GM21825 (cell line): ENCODE measurements around the gene ZRANB3.

ENCODE experiments used
- ATAC-seq: cut with Tn5 transposase; IDR thresholded peaks from one replicate; pipeline ENCODE4 v1.9.1; 2021; ENCODE audit warnings: mild to moderate bottlenecking, moderate library complexity; ENCODE audit not compliant: unreplicated experiment

ZRANB3 gene

DNA sequence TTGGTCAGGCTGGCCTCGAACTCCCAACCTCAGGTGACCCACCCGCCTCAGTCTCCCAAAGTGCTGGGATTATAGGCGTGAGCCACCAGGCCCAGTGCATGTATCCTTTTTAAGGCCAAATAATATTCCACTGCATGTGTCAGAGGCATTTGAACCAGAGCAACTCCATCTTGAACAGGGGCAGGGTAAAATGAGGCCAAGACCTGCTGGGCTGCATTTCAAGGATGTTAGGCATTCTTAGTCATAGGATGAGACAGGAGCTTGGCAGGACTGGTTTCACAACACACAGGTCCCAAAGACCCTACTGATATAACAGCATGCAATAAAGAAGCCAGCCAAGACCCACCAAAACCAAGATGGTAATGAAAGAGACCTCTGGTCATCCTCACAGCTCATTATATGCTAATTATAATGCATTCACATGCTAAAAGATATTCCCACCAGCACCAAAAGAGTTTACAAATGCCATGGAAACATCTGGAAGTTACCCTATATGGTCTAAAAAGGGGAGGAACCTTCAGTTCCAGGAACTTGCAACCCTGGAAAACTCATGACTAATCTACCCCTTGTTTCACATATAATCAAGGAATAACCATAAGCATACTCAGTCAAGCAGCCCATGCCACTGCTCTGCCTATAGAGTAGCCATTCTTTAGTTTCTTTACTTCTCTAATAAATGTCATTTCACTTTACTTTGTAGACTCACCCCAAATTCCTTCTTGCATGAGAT, 274.3 kb downstream of the ZRANB3 start:
- ATAC-seq: no peak

DNA sequence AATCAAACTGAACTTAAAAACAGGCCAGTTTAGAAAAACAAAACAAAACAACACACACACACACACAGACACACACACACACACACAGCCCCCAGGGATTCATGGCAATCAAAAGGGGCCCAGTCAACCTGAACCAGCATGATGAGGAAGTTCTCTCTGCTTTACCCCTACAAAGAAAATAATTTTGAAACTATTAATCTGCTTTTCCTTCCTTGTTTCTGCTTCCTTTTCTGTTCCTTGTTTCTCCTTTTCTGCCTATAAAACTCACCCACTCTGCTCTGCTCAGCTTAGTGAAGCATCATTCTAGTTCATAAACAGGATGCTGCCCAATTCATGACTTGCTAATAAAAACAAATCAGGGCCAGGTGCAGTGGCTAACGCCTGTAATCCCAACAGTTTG, 275.8 kb downstream of the ZRANB3 start:
- ATAC-seq: no peak

DNA sequence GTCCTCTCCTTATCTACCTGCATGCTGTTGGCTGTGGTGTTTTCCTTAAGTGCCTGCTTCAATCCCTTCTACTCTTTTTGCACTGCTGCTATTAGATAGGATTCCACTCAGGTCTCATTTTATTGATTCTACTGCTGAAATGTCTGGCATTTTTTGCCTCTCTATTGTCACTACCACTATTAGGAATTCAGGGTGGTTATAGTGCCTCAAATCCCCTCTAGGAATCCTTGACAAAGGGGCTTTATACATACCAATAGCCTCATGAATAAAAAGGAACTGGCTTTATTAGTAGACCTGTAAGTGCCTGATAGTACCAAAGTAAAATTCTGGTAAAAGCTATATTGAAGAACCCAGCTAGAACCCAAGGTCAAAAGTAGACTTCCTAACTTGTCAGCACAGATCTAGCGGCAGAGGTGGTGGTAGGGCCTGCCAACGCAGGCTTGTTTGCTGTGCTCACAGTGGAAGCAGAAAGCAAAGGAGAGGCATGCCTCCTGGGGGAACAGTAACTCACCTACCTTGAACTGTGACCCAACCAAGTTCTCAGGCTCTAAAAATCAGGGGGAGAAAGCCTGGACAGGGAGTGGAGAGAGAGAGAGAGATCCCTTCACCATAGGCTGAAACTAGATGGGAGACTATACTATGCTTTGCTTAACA, 278.1 kb downstream of the ZRANB3 start:
- no peak for ATAC-seq

DNA sequence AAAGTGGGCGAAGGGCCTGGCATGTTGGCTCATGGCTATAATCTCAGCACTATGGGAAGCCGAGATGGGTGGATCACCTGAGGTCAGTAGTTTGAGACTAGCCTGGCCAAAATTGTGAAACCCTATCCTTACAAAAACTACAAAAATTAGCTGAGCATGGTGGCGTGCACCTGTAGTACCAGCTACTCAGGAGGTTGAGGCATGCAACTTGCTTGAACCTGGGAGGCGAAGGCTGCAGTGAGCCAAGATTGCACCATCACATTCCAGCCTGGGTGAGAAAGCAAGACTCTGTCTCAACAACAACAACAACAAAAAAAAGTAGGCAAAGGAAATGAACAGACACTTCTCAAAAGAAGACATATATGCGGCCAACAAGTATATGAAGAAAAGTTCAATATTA, 282.4 kb downstream of the ZRANB3 start:
- no peak for ATAC-seq

DNA sequence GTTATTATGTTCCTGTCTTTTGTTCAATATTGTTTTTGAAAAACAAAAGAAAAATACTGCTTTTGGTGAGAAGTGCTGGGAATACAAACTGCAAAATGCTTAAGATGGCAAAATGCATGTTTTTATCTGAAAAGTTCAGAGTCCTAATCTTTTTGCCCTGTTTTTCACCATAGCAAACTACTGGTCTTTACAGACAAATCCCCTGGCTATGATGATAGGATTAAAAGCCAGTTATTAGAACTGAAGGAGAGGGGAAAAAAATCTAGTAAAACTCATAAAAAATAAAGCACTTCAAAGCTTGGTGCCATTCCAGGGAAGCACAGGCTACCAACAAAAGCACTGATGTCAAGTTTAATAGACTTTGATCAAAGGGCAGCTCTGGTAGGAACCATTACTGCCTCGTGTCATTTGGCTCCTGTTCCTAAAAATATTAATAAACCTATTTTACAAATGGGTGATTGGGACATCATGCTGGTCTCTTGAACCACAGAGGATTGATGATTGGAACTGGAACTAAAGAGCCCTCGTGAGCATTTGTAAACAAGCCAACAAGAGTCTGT, 284.2 kb downstream of the ZRANB3 start:
- ATAC-seq: no peak

DNA sequence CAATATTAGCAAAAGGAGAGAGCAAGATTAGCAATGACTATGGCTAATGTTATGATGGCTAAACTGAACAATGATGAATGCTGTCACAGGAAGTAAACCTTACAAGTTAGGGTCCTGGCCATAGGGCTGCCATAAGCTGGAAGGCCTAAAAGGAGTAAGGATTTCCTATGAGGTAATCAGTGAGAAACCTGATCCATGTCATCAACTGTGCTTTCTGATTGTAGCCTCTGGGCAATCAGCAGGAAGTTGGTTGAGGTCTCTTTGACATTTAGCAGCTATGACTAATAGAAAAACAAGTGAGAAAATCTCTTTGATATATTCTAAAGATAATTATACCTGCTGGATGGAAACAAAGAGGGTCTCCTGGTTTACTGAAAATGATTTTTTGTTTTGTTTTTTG, 285.9 kb downstream of the ZRANB3 start:
- no peak for ATAC-seq

DNA sequence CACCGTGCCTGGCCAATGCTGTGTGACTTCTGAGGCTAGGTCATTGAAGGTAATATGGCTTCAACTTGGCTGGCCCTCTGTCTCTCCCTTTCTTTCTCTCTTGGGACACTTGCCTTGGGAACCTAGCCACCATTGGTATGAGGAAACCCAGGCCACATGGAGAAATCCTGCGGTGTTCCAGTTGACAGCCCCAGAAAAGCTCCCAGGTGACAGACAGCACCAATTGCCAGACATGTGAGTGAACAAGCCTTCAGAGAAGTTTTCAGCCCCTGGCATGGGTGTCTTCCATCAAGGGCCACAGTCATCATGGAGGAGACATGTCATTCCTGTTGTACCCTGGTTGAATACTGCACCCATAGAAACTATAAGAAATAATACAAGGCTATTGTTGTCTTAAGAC, 292.4 kb downstream of the ZRANB3 start:
- no peak for ATAC-seq

DNA sequence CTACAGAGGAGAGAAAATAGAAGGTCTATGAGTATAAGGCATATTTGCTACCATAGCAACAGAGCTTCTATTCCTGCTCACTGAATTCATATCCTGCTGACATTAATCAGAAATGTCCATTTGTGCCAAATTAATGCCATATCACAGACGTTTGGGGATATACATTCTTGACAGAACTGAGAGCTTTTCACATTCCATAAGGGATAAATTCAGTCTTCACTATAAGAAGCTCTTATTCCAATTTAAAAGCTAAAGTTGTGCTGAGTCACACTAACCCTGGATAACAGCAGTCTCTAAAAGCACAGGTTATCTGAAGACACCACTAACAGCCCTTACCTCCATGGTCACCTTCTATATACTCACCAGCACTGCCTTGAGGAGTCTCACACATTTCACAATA, 300.9 kb downstream of the ZRANB3 start:
- ATAC-seq: no peak

DNA sequence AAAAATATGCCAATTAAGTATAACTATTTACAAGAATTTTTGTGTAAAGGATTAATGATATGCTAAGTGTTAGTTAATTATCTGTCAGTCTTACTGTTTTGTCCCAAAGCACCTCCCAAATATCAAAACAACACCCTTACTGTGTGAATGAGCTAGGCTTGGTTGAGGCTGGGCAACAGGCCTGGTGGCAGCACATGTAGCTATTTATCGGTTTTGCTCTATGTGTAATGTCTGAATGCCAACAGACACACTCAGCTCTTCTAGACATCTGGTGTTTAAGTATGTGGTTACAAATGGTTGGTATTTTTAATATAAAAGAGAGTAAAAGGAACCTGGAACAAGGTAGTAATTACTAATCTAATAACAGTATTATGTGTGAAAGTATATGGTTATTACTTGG, 303.6 kb downstream of the ZRANB3 start:
- ATAC-seq: no peak

DNA sequence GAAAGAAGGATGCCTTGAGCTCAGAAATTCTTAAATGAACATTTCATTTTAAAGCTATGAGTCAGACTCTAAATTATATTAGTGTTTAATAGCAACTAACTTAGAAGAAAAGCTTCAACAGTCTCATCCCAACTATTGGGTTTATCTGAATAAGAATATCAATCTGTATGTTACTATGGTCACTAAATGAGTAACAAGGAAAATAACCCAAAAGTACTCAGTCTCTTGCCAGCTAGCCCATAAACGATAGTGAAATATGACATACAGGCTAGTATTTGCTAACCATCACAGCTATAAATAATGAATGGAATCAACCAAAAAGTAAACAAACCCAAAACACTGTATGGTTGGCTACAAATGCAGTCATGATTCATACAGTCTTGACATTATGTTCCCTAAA, 304.1 kb downstream of the ZRANB3 start:
- ATAC-seq: no peak

DNA sequence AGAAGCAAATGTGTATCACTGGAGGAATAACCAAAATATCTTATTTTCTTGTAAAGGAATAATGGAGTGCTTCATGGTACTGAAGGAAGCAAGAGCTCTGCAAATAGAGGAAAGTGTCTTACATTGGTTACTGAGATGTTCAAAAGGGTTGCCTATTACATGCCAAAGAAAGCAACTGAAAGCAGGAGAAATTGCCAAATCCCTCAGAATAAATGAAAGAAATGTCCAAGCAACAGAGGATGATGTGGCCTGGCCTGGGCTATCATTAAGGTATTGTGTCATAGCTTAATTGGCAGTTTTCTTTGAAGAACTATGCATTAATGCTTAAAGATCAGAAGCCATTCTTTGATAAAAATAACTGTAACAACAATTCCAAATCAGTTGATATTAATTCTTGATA, 305.2 kb downstream of the ZRANB3 start:
- ATAC-seq: no peak

DNA sequence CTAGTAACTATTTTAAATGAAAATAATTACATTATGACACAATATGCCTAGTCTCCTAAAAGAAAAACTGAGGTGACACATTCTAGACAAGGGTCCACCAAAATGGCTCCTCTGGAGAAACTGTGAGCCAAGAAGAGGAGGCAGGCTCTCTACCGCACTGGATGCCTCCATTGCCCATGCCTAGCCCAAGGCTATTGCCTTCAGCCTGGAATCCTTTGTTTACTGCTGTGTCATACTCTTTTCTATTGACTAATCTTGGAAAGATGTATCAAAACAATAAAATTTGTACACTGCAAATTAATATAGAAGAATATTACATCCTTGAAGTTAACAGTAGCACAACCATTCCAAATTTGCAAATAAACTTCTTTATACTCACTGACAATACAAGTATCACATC, 311.8 kb downstream of the ZRANB3 start:
- no peak for ATAC-seq

DNA sequence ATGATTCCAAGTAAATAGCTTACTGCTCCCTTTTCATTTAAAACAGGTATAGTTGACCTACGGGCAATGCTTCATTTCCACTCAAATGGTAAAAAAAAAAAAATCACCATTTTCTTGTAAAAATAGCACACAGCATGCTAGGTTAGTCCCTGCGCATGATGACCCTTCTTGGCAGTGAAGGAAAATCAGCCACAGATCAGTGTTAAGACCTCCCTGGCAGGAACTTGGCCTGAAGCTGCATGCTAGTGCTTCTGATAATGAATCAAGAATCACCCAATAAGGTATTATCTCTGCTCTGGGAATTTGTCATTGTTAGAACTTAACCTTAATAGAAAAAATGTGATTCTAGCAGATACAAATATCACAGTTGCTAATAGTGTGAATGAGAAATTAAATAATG, 312.6 kb downstream of the ZRANB3 start:
- ATAC-seq: no peak

DNA sequence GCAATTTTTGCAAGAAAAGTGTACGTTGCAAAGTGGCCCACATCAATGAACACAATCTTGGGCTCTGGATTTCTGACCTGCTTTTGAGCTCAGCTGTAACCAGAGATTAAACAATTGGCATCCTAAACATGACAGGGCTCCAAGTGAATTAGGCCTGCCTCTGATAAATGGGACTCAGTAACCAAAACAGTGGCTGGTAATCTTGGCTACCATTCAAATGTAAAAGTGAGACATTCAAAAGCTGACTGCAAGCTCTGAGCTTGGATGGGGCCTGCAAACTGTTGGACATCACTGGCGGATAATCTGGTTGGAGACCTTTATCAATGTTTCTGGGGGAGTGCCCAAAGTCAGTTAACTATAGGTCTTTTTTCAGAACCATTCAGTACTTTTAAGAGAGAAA, 318.3 kb downstream of the ZRANB3 start:
- no peak for ATAC-seq

DNA sequence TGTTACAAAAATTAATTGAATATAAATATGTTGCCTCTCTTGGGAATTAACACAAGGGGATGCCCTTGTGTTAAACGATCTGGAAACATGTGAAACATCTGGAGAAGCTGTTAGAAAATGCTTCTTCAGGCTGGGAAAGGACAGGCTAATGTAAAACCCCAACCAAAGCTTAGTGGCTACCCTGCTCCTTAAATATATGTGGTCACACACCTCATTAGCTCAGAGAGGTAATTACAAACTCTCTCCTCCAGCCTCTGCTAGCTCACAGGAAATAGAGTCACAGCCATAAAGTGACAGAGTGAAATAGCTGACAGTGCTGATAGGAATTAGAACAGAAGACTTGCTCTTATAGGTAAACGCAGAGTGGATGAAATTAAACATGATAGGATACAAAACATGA, 323.0 kb downstream of the ZRANB3 start:
- ATAC-seq: no peak

DNA sequence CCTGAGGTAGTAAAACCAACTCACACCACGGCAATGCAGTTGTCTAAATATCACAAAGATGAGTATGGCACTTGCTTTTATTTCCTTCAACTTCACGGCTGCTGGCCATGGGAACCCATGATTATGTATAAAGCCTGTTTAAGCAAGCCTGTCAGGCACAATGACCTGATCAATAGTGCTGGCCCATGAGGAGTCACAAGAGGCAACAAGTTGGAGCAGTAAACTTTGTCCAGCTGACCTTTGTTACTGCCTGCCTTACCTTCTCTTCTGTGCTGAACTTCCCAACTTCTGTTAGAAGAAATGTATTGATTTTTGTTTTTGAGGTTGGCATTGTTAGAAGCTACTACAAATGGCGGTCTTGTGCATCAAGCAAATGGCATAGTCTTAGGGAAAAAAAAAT, 327.1 kb downstream of the ZRANB3 start:
- no peak for ATAC-seq

DNA sequence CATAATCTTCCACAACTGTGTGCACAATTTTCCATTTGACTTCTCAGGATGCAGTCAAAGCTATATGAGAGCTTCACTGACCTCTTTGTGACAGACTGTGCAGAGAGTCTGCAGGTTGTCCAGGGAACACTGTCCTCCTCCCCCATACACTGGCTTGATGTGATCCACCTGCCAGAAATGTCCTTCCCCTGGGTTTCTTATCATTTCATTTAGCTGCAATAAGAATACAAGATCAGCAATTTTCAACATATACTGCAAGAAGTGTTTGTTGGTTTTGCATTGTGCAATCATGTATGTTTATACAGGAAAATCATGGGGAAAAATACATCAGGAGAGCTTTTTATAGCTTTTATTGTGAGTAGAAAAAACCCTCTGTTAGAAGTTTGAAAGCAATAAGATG, 328.3 kb downstream of the ZRANB3 start:
- no peak for ATAC-seq

DNA sequence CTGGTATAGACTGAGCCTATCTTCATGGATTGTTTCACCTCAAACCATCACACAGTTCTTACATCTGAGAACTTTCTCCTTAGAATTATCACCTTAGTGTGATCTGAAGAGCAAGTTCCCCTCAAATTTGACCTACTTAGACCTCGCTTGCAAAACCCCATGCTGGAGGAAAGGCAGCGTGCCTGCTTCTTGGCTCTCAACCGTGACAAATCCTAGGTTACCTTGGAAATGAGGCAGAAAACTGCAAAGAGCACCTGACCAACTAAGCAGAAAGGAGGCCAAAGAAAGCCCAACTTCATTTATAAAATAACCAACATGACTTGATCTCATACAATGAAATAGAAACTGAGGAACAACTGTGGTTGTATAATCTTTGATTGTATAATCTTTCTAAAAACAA, 332.5 kb downstream of the ZRANB3 start:
- no peak for ATAC-seq

DNA sequence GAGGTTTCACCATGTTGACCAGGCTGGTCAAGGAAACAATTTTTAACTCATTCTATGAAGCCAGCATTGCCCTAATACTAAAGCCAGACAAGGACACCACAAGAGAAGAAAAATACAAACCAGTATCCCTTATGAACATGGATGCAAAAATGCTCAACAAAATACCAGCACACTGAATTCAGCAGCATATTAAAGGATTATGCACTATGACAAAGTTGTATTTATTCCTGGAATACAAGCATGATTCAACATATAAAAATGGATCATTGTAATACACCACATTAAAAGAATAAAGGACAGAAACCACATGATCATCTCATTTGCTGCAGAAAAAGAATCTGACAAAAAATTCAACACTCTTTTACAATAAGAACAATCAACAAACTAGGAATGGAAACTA, 340.2 kb downstream of the ZRANB3 start:
- ATAC-seq: no peak

DNA sequence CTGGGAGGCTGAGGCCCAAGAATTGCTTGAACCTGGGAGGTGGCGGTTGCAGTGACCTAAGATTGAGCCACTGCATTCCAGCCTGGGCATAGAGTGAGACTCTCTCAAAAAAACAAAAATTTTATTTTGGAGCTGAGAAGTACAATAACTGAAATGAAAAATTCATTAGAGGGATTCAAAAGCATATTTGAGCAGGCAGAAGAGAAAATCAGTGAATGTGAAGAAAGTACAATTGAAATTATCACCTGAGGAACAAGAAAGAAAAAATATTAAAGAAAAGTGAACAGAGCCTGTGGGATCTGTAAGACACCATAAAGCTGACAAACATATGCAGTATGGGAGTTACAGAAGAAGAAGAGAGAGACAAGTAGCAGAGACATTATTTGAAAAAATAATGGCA, 341.9 kb downstream of the ZRANB3 start:
- ATAC-seq: no peak

DNA sequence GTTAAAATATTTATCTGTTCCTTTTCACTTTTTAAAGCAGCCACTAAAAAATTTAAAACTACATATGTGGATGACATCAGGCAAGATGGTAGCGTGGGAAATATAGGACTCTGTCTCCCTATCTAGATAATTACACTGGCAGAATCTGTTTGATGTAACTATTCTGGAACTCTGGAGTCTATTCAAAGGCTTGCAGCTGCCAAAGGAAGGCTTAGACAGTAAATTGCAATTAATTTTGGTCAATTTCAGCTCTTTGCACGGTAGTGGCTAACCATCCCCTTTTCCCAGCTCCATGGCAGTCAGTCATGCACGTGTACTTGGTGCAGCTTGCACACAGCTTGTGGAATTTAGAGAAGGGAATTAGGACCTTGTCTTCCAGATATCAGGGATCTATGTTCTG, 343.7 kb downstream of the ZRANB3 start:
- no peak for ATAC-seq

DNA sequence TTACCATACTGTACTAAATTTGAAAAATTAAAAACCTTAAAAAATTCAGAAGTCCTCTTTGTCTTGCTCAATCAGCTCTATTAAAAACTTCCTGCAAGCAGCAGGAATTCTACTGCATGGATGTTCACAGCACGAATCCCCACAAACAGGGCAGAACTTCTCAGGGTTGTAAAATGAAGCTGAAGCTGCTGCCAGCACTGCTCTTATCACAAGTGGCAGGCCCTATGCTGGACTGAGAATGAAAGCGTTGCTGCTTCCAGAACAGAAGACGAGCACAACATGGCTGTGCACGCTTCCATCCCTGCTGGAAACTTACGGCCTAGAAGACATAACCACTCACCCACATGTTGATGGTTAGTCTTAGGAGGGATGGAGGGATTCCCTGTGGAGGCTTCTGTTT, 345.0 kb downstream of the ZRANB3 start:
- no peak for ATAC-seq

DNA sequence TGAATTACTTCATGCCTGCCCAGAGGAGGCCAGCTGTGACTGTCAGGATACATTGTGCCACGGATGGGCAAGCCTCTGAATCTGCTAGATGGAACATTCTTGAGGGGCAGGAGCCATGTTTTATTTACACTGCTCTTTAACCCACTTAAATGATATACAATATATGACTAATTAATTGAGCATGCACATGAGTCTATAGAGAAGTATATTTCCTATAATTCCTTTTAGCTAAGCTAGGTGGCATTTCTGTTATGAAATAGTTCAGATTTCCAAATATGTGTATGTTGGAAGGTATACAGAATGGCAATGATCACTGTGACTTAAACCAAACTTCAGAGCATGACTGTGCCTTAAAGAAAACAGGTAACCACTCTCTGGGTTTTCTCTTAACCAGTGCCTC, 347.2 kb downstream of the ZRANB3 start:
- no peak for ATAC-seq
